Nephron (organoid): ENCODE data around the gene TMEM237.

Source experiments
- H3K27ac Mint-ChIP-seq, 3 experiments: 2 replicates each; pipeline ENCODE4 v1.8.0; 2020; ENCODE audit warnings: mixed read lengths in 3 of 3, mild to moderate bottlenecking in 2 of 3, moderate library complexity in 1 of 3
- H3K27me3 Mint-ChIP-seq: 2 replicates; pipeline ENCODE4 v1.8.0; 2021; ENCODE audit warnings: low read depth, mild to moderate bottlenecking, moderate library complexity, mixed read lengths
- H3K36me3 Mint-ChIP-seq: 2 replicates; pipeline ENCODE4 v1.8.0; 2020; ENCODE audit warnings: low read depth, mixed read lengths
- H3K4me1 Mint-ChIP-seq: 2 replicates; pipeline ENCODE4 v1.8.0; 2020; ENCODE audit warnings: mixed read lengths
- H3K4me3 Mint-ChIP-seq, 3 experiments: 2 replicates each; pipeline ENCODE4 v1.8.0; 2020; ENCODE audit warnings: mild to moderate bottlenecking in 3 of 3, mixed read lengths in 3 of 3, moderate library complexity in 2 of 3
- H3K9me3 Mint-ChIP-seq: 2 replicates; pipeline ENCODE4 v1.8.0; 2020; ENCODE audit warnings: mixed read lengths
- CTCF ChIP-seq, 3 experiments: fragments of 200-600 bp; sonication (generic); IDR thresholded peaks; one replicate each; pipeline ENCODE4 v1.5.0; 2021; ENCODE audit warnings: antibody characterized with exemption in 3 of 3; ENCODE audit not compliant: unreplicated experiment in 3 of 3

TMEM237 gene

DNA sequence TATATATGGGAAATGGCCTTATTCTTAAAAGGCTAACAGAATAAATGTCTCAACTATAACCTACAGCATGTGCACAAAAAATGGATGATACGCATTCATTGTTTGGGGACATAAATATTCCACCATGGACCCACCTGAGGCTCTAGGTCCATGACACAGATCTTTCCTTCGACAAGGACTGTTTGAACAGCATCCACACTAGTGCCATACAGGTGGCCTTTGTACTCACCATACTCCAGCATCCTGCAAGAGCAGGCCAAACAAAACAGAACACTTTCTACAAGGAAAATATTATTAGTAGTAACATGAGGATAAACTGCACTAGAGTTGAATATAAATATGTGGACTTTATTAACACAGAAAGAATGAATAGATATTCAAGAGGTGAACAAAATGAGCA lies 6.1 kb upstream of the TMEM237 start:
- H3K27me3 Mint-ChIP-seq, result peaks cover 6% of the 10 kb centered on the region
- no peak overlapping the region for H3K4me3 Mint-ChIP-seq
- H3K27ac Mint-ChIP-seq, result no peak overlapping the region
- H3K9me3 Mint-ChIP-seq, result no peaks in the 10 kb centered on the region
- H3K4me1 Mint-ChIP-seq, result peaks cover 2% of the 10 kb centered on the region
- H3K36me3 Mint-ChIP-seq, result no peaks in the 10 kb centered on the region
- TF ChIP-seq CTCF (IDR thresholded peaks at IDR 0.05; ENCODE audit: unreplicated experiment in 3 of 3), result no peak

- Mint-ChIP-seq H3K27ac (no peak overlapping the region), H3K4me3 (no peak overlapping the region), H3K36me3 (no peaks in the 10 kb centered on the region), H3K4me1 (peaks cover 14% of the 10 kb centered on the region), H3K9me3 (no peaks in the 10 kb centered on the region), H3K27me3 (peaks cover 1% of the 10 kb centered on the region)
- no peak for TF ChIP-seq CTCF (IDR thresholded peaks at IDR 0.05; ENCODE audit: unreplicated experiment in 3 of 3)
Observed at GRCh38 chr2:201647431-201647830, 4.1 kb upstream of the TMEM237 start.

GRCh38 chr2:201644001-201644400 lies 698 bp upstream of the TMEM237 start:
- no peak for TF ChIP-seq CTCF (IDR thresholded peaks at IDR 0.05; ENCODE audit: unreplicated experiment in 3 of 3)
- Mint-ChIP-seq H3K4me3 (peak overlapping the region; percentile 91 to 97 (median 92)), H3K9me3 (no peaks in the 10 kb centered on the region), H3K4me1 (peaks cover 30% of the 10 kb centered on the region), H3K27ac (peak overlapping the region; percentile 94 to 99 (median 99)), H3K27me3 (no peaks in the 10 kb centered on the region), H3K36me3 (no peaks in the 10 kb centered on the region)

DNA sequence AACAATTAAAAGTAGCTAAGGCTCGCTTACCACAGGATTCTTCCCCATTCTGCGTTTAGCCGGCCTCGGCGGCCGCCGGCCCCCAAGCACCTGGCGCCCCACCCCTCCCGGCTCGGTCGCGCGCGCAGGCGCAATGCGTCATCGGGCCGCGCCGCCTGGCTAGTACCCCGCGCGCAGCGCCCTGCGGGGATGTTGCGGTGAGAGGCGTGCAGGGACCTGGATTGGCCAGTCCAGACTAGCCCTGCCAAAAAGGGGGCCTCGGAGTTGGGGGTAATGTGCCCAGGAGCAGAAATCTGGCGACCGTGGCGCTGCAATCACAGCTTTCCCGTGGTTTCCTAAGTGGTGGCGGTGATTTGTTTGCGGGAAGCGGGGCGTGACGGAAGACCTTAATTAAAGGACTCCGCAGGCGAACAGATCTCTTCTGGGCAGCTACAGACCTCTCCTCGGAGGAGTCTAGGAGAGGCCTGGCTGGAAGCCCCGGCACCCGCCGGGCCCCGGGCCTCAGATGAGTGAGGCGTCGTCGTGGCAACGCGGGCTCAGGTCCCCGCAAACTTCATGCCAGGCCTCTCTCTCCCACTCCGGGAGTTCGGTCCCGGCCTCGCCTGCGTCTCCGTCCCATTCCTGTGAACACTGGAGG lies 606 bp downstream of the TMEM237 start:
- Mint-ChIP-seq H3K27me3 (no peaks in the 10 kb centered on the region), H3K4me1 (peaks cover 30% of the 10 kb centered on the region), H3K36me3 (peaks cover 7% of the 10 kb centered on the region), H3K4me3 (peak overlapping the region; percentile 92 to 99 (median 97)), H3K27ac (peak overlapping the region; percentile 99), H3K9me3 (no peaks in the 10 kb centered on the region)
- no peak for TF ChIP-seq CTCF (IDR thresholded peaks at IDR 0.05; ENCODE audit: unreplicated experiment in 3 of 3)

GRCh38 chr2:201642086-201642578 lies 1.2 kb downstream of the TMEM237 start:
- Mint-ChIP-seq H3K4me1 (peaks cover 30% of the 10 kb centered on the region), H3K27me3 (no peaks in the 10 kb centered on the region), H3K27ac (peak overlapping the region; percentile 99), H3K36me3 (peaks cover 9% of the 10 kb centered on the region), H3K9me3 (no peaks in the 10 kb centered on the region), H3K4me3 (peak overlapping the region; percentile 92 to 99 (median 97))
- TF ChIP-seq CTCF (IDR thresholded peaks at IDR 0.05; ENCODE audit: unreplicated experiment in 3 of 3), result no peak

GRCh38 chr2:201639205-201639604 lies 4.1 kb downstream of the TMEM237 start:
- Mint-ChIP-seq H3K36me3 (peaks cover 33% of the 10 kb centered on the region), H3K27ac (no peak overlapping the region)
- no peak for TF ChIP-seq CTCF (IDR thresholded peaks at IDR 0.05; ENCODE audit: unreplicated experiment in 3 of 3)

More at GRCh38 chr2:201639205-201639604, 4.1 kb downstream of the TMEM237 start:
- Mint-ChIP-seq H3K9me3 (no peaks in the 10 kb centered on the region), H3K4me1 (peaks cover 25% of the 10 kb centered on the region), H3K27me3 (no peaks in the 10 kb centered on the region), H3K4me3 (no peak overlapping the region)
